Pancreas (tissue), 10 donors: ENCODE data around the gene IFNL1. TPM values are rescaled to one million over a fixed set of nuclear protein-coding genes. Genes with fewer than 3 reads are reported as not detected.
A peak's percentile ranks its signal among the peaks of the same experiment; 100 is the strongest.

Experiments used
- ATAC-seq, 4 donors: fragments of 200-7000 bp; cut with Tn5 transposase; one replicate each; pipeline versions ENCODE4 v1.8.0 to v1.9.1; 2020; ENCODE audit warnings: mild to moderate bottlenecking in 4 of 4, moderate library complexity in 4 of 4
- DNase-seq, 6 donors: peaks; one replicate each; pipeline ENCODE4 v3.0.0-alpha.2; 2020
- FAIRE-seq: peaks from 2 replicates; lab custom pipeline; 2012; peaks lifted over from hg19 to GRCh38; lab: Jason Lieb, UNC
- H3K27ac ChIP-seq, 4 donors: fragments of 200-600 bp; sonication (generic); 1 replicate in 3 of 4; 2 replicates in 1 of 4; pipeline versions ENCODE4 v1.5.0 to v1.8.0; 2020
- H3K27me3 ChIP-seq, 4 donors: fragments of 200-600 bp; one replicate each; pipeline ENCODE4 v1.8.0; 2021
- H3K36me3 ChIP-seq, 3 donors: fragments of 200-600 bp; sonication (generic) in 1 of 3; one replicate each; pipeline versions ENCODE4 v1.5.0 to v1.8.0; 2020 to 2021
- H3K4me1 ChIP-seq, 3 donors: fragments of 200-600 bp; one replicate each; pipeline ENCODE4 v1.8.0; 2021
- H3K4me3 ChIP-seq, 4 donors: fragments of 200-600 bp; sonication (generic) in 2 of 4; one replicate each; pipeline versions ENCODE4 v1.5.0 to v1.8.0; 2020 to 2021
- H3K9me3 ChIP-seq, 4 donors: fragments of 200-600 bp; one replicate each; pipeline ENCODE4 v1.8.0; 2021
- CTCF ChIP-seq, 4 donors: fragments of 200-600 bp; sonication (generic) in 3 of 4; IDR thresholded peaks; one replicate each; pipeline versions ENCODE4 v1.5.0 to v1.8.0; 2021; ENCODE audit warnings: antibody characterized with exemption in 4 of 4
- WGBS, 2 donors: extraction: QIAGEN DNeasy Blood & Tissue Kit; methylation state at CpG; one replicate each; pipeline ENCODE4 v1.1.7; 2013; 5-methylcytosine and 5-hydroxymethylcytosine counted together
- intact Hi-C, 3 donors: fragments of 100-400 bp; cut with DNase I; formaldehyde crosslinking; loops; one replicate each; pipeline versions ENCODE4 v1.11.1 to v1.14.2; 2022
- polyA plus RNA-seq, 2 donors: library from polyadenylated mRNA; stranded (reverse); fragments of 200-250 nt; gene quantifications; one replicate each; pipeline ENCODE4 v1.2.3, GENCODE V29; 2013
- total RNA-seq, 6 donors: library from RNA; stranded (reverse); fragmentation: NEBNext Ultra II Directional in 4 of 6; extraction: Animal tissue kit (Norgen Biotek cat#: 25700) in 4 of 6; gene quantifications; one replicate each; pipeline versions ENCODE4 v1.2.1 to v1.2.4, GENCODE V29; 2021 to 2023
- donor health status: healthy with polysubstance abuse.
- donor health status: DM: no; HTN: no; CAD: no; lungs with moderate emphysema.
- donor health status: DM: no; HTN: no; CAD: no.
- donor health status: control.
- donor health status: control.
- donor health status: Bipolar disorder and iron deficiency.
- donor health status: DM: yes; HTN: yes; CAD: no.
- donor health status: DM: no; HTN: no; CAD: no.
- donor health status: DM: no; HTN: no; CAD: no.
- donor health status: DM: yes; HTN: yes; CAD: no.

The IFNL1 gene
- total and polyA plus RNA-seq, 8 donors: not detected

GRCh38 chr19:39282021-39282420 is 14.2 kb upstream of the IFNL1 start:
- no peaks in the 10 kb centered on the region for H3K9me3 ChIP-seq
- DNase-seq (no peak), FAIRE-seq (no peak), ATAC-seq (no peak)
- WGBS, 2 donors: 60 to 63% methylated on average over 1 of the region's 1 CpG
- no peaks in the 10 kb centered on the region for H3K36me3 ChIP-seq
- no peak for TF ChIP-seq CTCF (IDR thresholded peaks at IDR 0.05)
- H3K27ac ChIP-seq: no peak overlapping the region
- H3K4me1 ChIP-seq: no peaks in the 10 kb centered on the region
- no peaks in the 10 kb centered on the region for H3K27me3 ChIP-seq
- intact Hi-C loops: no loop called here
- H3K4me3 ChIP-seq: no peak overlapping the region

GRCh38 chr19:39284032-39284431 is 12.2 kb upstream of the IFNL1 start:
- TF ChIP-seq CTCF (IDR thresholded peaks at IDR 0.05): no peak
- DNase-seq: no peak
- no peak for FAIRE-seq
- no peak for ATAC-seq
- 79 to 94% methylated on average over 1 of the region's 1 CpG for WGBS, 2 donors
- Histone ChIP-seq H3K4me3 (no peak overlapping the region), H3K4me1 (no peaks in the 10 kb centered on the region), H3K36me3 (no peaks in the 10 kb centered on the region), H3K9me3 (no peaks in the 10 kb centered on the region), H3K27ac (no peak overlapping the region), H3K27me3 (no peaks in the 10 kb centered on the region)
- intact Hi-C loops: no loop called here

- DNase-seq (peak in 1 of 6 donors; percentile 1), ATAC-seq (no peak), FAIRE-seq (no peak)
- Histone ChIP-seq H3K36me3 (no peaks in the 10 kb centered on the region), H3K27me3 (no peaks in the 10 kb centered on the region), H3K4me3 (no peak overlapping the region), H3K27ac (no peak overlapping the region), H3K9me3 (no peaks in the 10 kb centered on the region), H3K4me1 (no peaks in the 10 kb centered on the region)
- WGBS, 2 donors: 79 to 82% methylated on average over 4 of the region's 4 CpGs
- intact Hi-C loops: no loop called here
- TF ChIP-seq CTCF (IDR thresholded peaks at IDR 0.05): no peak
Measured at GRCh38 chr19:39293394-39293793, 2.8 kb upstream of the IFNL1 start.

- no peak for TF ChIP-seq CTCF (IDR thresholded peaks at IDR 0.05)
- no peaks in the 10 kb centered on the region for H3K36me3 ChIP-seq
- H3K4me3 ChIP-seq: no peak overlapping the region
- no peak for DNase-seq
- no peak overlapping the region for H3K27ac ChIP-seq
- ATAC-seq: no peak
- FAIRE-seq: no peak
- WGBS, 2 donors: 77 to 83% methylated on average over 4 of the region's 4 CpGs
- no peaks in the 10 kb centered on the region for H3K4me1 ChIP-seq
- H3K9me3 ChIP-seq: no peaks in the 10 kb centered on the region
- intact Hi-C loops: no loop called here
- no peaks in the 10 kb centered on the region for H3K27me3 ChIP-seq
Measured at GRCh38 chr19:39296906-39297305, 699 bp downstream of the IFNL1 start.

GRCh38 chr19:39297931-39298634 is 1.9 kb downstream of the IFNL1 start:
- H3K9me3 ChIP-seq: no peaks in the 10 kb centered on the region
- H3K4me3 ChIP-seq: no peak overlapping the region
- H3K27ac ChIP-seq: no peak overlapping the region
- DNase-seq: no peak
- intact Hi-C loops: no loop called here
- H3K4me1 ChIP-seq: no peaks in the 10 kb centered on the region
- no peak for TF ChIP-seq CTCF (IDR thresholded peaks at IDR 0.05)
- no peaks in the 10 kb centered on the region for H3K27me3 ChIP-seq
- no peaks in the 10 kb centered on the region for H3K36me3 ChIP-seq
- no peak for FAIRE-seq
- 62% methylated on average over 17 of the region's 17 CpGs for WGBS, 2 donors
- ATAC-seq: peak in 1 of 4 donors; percentile 34
